ENCODE data around the gene PKD1.

Gene PKD1

GRCh38 chr16:2043667-2044451 is 91.8 kb downstream of the PKD1 start:
- DNase-seq = no peak

GRCh38 chr16:2042986-2043666 is 92.6 kb downstream of the PKD1 start:
- DNase-seq = no peak

DNA sequence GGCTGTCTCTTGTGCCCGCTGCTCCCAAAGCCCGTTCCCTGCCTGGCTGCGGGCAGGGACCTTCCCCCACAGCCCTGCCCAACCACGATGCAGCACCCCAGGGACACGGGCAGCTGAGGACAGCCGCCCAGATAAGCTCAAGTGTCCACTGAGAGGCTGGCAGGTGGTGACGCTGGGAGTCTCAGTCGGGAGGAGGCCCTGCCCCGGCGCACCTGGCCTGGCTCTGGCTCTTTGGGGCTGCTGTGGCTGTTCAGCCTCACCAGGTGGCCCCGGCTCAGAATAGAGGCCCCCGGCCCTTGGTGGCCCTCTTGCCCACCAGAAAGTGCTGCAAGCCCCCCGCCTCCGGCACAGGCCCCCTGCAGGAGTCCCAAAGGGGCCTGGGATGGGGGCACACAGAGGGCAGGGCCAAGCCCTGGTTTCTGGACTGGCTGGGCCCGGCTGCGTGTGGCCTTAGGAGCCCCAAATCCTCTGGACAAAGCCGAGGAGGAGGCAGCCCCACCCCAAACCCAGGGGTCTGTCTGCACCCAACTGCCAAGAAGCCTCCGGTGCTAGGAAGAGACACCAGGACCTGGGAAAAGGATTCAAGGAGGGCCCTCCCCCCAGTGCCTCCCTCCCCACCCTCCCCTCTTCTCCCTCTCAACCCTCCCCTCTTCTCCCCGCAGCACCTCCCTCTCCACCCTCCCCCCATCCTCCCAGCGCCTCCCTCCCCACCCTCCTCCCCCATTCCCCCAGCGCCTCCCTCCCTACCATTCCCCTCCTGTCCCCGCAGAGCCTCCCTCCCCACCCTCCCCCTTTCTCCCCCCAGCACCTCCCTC is 93.3 kb downstream of the PKD1 start:
- no peak for DNase-seq

DNA sequence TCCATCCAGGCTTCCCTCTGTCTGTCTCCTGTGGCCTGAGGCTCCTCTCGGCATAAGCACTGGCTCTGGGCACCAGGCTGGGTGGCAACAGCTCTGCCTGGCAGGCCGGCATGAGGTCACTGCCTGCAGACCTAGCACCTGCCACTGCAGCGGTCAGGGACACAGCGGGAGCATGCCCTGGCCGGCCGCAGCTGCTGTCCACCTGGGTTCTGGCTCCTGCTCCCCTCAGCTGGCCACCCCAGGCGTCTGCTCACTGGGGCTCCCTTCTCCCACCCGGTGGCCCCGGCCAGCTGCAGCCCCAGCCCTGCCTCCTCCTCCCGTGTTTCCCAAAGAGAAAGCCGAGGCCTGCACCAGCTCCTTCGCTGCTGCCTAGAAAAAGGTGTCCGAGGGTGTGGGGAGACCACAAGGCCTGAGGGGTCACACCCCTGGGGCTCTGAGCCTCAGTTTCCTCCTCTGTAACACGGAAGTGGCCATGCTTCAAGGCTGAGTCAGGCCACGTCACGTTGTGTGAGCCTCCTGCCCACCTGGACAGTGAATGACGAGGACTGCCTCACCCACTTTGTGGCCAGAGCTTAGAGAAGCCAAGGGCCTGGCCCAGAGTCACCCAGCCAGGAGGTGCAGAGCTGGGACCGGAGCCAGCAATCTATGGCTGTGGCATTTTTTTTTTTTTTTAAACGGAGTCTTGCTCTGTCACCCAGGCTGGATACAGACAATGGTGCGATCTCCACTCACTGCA is 94.7 kb downstream of the PKD1 start:
- DNase-seq = no peak

DNA sequence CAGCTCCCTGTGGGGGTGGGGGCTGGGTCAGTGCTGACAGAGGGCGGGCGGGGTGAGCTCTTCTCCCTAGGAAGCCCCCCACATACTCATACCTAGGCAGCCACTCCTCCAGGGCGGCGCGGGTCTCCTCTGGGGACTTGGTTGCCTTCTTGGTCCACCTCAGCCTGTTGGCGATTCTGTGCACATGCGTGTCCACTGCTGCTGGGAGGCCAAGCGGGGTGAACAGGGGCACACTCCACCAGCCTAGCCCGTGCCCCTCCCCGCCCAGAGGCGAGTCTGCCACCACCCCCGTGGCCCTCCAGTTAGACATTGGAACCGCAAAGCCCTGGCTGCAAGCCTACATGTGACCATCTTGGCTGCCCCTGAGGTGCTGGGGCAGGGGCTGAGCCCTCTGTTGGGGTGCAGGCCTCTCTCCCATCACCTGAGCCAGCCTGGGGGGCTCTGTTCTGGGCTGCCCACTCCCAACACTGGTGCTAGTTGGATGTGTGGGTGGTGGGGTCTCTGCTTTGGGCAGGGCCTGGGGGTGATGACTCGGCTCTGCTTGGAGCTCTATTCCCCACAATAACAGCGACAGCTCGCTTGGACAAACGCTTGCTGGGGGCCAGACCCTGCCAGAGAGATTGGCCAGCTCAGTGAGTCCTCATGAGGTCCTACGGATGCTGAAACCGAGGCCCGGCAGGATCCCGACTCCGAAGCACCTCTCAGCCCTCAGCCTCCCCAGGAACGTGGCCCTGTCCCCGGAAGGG is 95.5 kb downstream of the PKD1 start:
- DNase-seq = no peak

DNA sequence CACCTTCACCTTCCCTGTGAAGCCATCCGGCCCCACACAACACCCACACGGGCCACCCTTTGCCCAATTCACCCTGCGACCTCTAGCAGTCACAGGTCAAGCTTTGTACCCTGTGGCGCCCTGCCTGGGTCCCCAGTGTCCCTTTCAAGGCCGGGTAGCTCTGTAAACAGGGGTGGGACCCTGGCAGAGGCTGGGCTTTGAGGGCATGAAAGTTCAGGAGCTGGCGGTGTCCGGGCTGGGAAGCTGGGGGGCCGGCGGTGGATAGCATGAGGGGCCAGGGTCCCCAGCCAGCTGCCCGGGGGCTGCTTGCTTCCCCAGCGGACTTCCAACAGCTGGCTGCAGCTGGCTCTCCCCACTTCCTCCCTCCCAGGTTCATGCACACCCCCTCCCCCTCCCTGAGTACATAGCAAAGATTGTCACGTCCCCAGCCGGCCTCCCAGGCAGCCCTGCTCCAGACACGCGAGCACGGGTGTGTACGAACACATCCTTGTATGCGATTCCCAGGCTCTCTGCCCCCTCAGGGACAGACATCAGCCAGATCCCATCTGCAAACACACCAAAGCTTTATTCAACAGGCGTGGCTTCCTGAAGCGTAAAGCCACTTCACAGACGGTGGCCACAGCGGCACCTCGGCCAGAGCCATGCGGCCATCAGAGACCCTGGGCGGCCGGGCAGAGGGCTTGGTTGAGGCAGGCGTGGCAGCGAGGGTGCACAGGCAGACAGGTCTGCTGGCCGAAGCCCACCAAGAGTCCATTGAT is 96.2 kb downstream of the PKD1 start:
- DNase-seq = no peak
